ENCODE results near the gene SECISBP2. TPM values are rescaled to one million over a fixed set of nuclear protein-coding genes. Genes with fewer than 3 reads are reported as not detected.
"Not testable (repeated sequence)": the region's sequence is repeated elsewhere in the genome, so short reads cannot be mapped to it uniquely, and the experiment has no call there.

SECISBP2 gene
- total RNA-seq, 4 donors from 2014 or later: 41.8 to 76.0 (median 59.8) TPM

DNA sequence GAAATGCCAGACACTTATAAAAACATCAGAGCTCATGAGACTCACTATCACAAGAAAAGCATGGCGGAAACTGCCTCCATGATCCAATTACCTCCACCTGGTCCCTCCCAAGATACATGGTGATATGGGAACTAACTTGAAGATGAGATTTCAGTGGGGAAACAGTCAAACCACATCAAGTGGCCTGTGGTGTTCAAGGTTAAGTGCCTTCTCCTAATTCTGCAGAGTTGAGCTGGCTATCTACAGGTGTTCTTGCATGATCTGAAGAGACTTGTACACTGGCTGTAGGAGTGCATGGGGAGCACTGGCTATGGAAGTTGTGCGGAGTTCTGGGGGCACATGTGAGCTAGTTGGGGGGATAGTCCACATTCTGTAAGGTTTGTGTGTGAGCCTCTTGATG lies 41.3 kb upstream of the SECISBP2 start:
- TF ChIP-seq, protein P1, sequence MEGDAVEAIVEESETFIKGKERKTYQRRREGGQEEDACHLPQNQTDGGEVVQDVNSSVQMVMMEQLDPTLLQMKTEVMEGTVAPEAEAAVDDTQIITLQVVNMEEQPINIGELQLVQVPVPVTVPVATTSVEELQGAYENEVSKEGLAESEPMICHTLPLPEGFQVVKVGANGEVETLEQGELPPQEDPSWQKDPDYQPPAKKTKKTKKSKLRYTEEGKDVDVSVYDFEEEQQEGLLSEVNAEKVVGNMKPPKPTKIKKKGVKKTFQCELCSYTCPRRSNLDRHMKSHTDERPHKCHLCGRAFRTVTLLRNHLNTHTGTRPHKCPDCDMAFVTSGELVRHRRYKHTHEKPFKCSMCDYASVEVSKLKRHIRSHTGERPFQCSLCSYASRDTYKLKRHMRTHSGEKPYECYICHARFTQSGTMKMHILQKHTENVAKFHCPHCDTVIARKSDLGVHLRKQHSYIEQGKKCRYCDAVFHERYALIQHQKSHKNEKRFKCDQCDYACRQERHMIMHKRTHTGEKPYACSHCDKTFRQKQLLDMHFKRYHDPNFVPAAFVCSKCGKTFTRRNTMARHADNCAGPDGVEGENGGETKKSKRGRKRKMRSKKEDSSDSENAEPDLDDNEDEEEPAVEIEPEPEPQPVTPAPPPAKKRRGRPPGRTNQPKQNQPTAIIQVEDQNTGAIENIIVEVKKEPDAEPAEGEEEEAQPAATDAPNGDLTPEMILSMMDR (IDR thresholded peaks at IDR 0.05): no peak
- TF ChIP-seq POLR2A (IDR thresholded peaks at IDR 0.05): no peak

DNA sequence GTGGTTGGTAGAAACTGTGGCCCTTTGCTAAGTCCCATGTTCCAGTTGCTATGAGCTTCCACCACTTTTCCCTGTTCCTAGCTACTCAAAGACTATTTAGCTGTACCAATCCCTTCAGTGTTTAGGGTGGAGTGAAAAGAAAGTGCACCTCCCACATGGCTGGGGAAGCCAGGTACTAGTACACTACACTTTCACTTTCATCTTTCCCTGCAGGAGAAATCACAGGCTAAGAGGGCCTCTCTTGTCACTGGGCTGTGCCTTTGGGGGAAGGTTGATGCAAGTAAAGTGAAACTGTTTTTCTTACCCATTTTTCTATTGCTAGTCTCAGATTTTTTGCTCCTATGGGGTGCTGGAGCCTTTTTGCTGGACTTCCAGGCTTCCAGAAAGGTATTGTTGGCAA lies 40.8 kb upstream of the SECISBP2 start:
- Histone ChIP-seq H3K4me3 (no peak overlapping the region), H3K36me3 (no peaks in the 10 kb centered on the region), H3K4me1 (peaks cover 0 to 5% of the 10 kb centered on the region in 2 donors), H3K27me3 (no peaks in the 10 kb centered on the region), H3K27ac (no peak overlapping the region), H3K9me3 (peaks cover 0 to 5% of the 10 kb centered on the region in 2 donors)
- intact Hi-C loops (cut with DNase I; ENCODE audit: low total_unique reads): no loop called here
- no peak for DNase-seq
- TF ChIP-seq POLR2A (IDR thresholded peaks at IDR 0.05): no peak
- TF ChIP-seq, protein P1 (IDR thresholded peaks at IDR 0.05): no peak

More for the DNA sequence above, 41.3 kb upstream of the SECISBP2 start:
- H3K27ac ChIP-seq: no peak overlapping the region
- intact Hi-C loops (cut with DNase I; ENCODE audit: low total_unique reads): no loop called here
- no peaks in the 10 kb centered on the region for H3K36me3 ChIP-seq
- peaks cover 0 to 5% of the 10 kb centered on the region in 2 donors for H3K9me3 ChIP-seq
- H3K4me1 ChIP-seq: peaks cover 0 to under 1% of the 10 kb centered on the region in 2 donors
- DNase-seq: no peak
- H3K4me3 ChIP-seq: no peak overlapping the region
- H3K27me3 ChIP-seq: no peaks in the 10 kb centered on the region

DNA sequence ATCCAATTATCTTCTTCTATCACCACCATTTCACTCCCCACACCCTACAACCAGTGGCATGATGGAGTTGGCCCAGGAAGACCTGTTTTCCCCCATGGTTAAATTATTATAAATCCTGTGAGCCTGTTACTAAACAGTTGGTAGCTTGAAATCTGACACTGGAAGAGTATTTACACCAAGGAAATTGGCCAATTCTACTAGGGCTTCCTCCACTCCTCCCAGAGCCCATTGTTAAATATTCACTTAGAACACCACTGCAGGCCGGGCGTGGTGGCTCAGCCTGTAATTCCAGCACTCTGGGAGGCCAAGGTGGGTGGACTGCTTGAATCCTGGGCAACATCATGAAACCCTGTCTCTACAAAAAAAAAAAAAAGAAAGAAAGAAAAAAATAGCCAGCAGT lies 39.7 kb upstream of the SECISBP2 start:
- H3K4me1 ChIP-seq: peaks cover 0 to 6% of the 10 kb centered on the region in 2 donors
- no peak for DNase-seq
- H3K27ac ChIP-seq: no peak overlapping the region
- peaks cover 0 to 5% of the 10 kb centered on the region in 2 donors for H3K9me3 ChIP-seq
- no peak for TF ChIP-seq POLR2A (IDR thresholded peaks at IDR 0.05)
- H3K36me3 ChIP-seq: no peaks in the 10 kb centered on the region
- no peak overlapping the region for H3K4me3 ChIP-seq
- intact Hi-C loops (cut with DNase I; ENCODE audit: low total_unique reads): no loop called here
- no peaks in the 10 kb centered on the region for H3K27me3 ChIP-seq

DNA sequence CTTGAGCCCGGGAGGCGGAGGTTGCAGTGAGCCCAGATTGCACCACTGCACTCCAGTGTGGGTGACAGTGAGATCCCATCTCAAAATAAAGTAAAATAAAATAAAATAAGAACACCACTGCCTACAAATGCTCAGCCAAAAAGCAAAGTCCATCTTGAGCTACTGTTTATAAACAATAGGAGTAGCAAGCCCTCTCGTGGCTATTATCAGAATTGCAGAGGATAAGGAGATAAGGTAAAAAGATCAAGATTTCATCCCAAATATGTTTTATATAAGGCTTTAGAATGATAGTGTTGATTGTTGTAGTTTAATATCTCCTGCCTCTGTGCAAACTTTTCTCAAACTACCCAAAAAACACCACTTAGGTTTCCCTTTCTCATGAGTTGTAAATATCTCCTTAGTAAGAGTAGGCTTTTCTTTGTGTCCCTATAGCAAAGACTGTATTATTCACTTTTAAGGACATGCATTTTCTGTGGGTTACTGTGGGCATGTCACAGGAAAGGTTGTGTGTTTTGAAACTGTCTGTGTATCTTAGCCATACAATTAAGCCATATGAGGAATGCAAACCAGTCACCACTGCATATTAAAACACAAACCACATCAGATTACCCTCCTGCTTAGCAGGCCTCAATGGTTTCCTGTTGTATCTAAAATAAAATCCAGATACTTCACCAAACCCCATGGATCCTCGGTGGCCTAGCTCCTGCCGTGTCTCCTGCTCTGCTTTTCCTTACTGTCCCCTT lies 39.1 kb upstream of the SECISBP2 start:
- Histone ChIP-seq H3K27me3 (no peaks in the 10 kb centered on the region), H3K4me1 (peaks cover 0 to 6% of the 10 kb centered on the region in 2 donors), H3K36me3 (no peaks in the 10 kb centered on the region), H3K4me3 (no peak overlapping the region), H3K9me3 (peaks cover 0 to 2% of the 10 kb centered on the region in 2 donors), H3K27ac (no peak overlapping the region)
- intact Hi-C loops (cut with DNase I; ENCODE audit: low total_unique reads): no loop called here
- TF ChIP-seq POLR2A (IDR thresholded peaks at IDR 0.05): no peak
- TF ChIP-seq, protein P1 (IDR thresholded peaks at IDR 0.05): peak; percentile 56 to 71 (median 62)
- peak in 1 of 2 donors; percentile 23 for DNase-seq

DNA sequence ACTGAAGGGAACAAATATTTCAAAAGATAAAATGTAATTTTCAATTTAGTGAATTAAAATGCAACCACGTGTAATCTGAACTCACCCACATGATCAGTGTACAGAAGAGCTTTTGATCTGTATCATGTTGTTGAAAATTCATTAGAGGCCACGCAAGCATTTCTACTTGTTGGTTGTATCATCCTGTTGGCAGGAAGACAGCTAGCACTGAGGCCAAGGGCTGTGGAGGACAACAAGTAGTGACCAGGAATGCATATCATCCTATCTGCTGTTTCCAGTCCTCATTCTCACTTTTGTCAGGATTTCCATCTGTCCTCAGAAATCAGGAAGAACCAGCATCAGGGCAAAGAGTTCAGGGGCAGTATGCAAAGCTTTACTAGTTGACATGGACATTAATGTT lies 37.2 kb upstream of the SECISBP2 start:
- Histone ChIP-seq H3K9me3 (no peaks in the 10 kb centered on the region), H3K36me3 (no peaks in the 10 kb centered on the region), H3K4me3 (no peak overlapping the region), H3K4me1 (peaks cover 0 to 6% of the 10 kb centered on the region in 2 donors), H3K27me3 (no peaks in the 10 kb centered on the region), H3K27ac (no peak overlapping the region)
- DNase-seq: no peak
- TF ChIP-seq, protein P1 (IDR thresholded peaks at IDR 0.05): no peak
- no peak for TF ChIP-seq POLR2A (IDR thresholded peaks at IDR 0.05)
- intact Hi-C loops (cut with DNase I; ENCODE audit: low total_unique reads): no loop called here

DNA sequence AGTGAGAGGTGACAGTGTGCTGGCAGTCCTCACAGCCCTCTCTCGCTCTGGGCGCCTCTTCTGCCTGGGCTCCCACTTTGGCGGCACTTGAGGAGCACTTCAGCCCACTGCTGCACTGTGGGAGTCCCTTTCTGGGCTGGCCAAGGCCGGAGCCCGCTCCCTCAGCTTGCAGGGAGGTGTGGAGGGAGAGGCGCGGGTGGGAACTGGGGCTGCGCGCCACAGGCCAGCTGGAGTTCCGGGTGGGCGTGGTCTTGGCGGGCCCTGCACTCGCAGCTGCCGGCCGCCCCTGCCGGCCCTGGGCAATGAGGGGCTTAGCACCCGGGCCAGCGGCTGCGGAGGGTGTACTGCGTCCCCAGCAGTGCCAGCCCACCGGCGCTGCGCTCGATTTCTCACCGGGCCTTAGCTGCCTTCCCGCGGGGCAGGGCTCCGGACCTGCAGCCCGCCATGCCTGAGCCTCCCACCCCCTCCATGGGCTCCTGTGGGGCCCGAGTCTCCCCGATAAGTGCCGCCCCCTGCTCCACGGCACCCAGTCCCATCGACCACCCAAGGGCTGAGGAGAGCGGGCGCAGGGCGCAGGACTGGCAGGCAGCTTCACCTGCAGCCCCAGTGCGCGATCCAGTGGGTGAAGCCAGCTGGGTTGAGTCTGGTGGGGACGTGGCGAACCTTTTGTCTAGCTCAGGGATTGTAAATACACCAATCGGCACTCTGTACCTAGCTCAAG lies 35.9 kb upstream of the SECISBP2 start:
- H3K4me3 ChIP-seq; H3K27ac ChIP-seq; H3K27me3 ChIP-seq; H3K36me3 ChIP-seq; intact Hi-C loops (cut with DNase I; ENCODE audit: low total_unique reads); H3K4me1 ChIP-seq; H3K9me3 ChIP-seq: not testable (repeated sequence)
- peak in 1 of 2 donors; percentile 31 for DNase-seq
